Measurements from ENCODE around the gene ZNF208. TPM values are rescaled to one million over a fixed set of nuclear protein-coding genes. Genes with fewer than 3 reads are reported as not detected.

The ZNF208 gene
- total RNA-seq, 4 donors from 2014 or later: 0.13 to 3.4 (median 1.6) TPM

DNA sequence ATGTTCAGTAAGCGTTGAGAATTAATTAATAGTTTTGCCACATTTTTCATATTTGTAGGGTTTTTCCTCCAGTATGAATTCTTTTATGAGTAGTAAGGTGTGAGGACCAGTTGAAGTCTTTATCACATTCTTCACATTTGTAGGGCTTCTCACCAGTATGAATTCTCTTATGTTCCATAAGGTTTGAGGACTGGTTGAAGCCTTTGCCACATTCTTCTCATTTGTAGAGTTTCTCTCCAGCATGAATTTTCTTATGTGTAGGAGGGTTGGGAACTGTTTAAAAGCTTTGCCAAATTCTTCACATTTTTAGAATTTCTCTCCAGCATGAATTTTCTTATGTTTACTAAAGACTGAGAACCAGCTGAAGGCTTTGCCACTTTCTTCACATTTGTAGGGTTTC lies 40.3 kb downstream of the ZNF208 start:
- peaks cover 0 to 94% (median 93%) of the 10 kb centered on the region in 3 donors for H3K9me3 ChIP-seq
- no peak overlapping the region for H3K27ac ChIP-seq
- TF ChIP-seq POLR2A (IDR thresholded peaks at IDR 0.05): no peak
- TF ChIP-seq, protein P1, sequence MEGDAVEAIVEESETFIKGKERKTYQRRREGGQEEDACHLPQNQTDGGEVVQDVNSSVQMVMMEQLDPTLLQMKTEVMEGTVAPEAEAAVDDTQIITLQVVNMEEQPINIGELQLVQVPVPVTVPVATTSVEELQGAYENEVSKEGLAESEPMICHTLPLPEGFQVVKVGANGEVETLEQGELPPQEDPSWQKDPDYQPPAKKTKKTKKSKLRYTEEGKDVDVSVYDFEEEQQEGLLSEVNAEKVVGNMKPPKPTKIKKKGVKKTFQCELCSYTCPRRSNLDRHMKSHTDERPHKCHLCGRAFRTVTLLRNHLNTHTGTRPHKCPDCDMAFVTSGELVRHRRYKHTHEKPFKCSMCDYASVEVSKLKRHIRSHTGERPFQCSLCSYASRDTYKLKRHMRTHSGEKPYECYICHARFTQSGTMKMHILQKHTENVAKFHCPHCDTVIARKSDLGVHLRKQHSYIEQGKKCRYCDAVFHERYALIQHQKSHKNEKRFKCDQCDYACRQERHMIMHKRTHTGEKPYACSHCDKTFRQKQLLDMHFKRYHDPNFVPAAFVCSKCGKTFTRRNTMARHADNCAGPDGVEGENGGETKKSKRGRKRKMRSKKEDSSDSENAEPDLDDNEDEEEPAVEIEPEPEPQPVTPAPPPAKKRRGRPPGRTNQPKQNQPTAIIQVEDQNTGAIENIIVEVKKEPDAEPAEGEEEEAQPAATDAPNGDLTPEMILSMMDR (IDR thresholded peaks at IDR 0.05): no peak
- H3K27me3 ChIP-seq: no peaks in the 10 kb centered on the region
- no peak overlapping the region for H3K4me3 ChIP-seq
- no peaks in the 10 kb centered on the region for H3K4me1 ChIP-seq
- WGBS, 2 donors: 75 to 96% methylated on average over 1 of the region's 1 CpG
- intact Hi-C loops (cut with DNase I): no loop called here
- no peak for DNase-seq
- peaks cover 0 to 4% (median 0%) of the 10 kb centered on the region in 3 donors for H3K36me3 ChIP-seq

DNA sequence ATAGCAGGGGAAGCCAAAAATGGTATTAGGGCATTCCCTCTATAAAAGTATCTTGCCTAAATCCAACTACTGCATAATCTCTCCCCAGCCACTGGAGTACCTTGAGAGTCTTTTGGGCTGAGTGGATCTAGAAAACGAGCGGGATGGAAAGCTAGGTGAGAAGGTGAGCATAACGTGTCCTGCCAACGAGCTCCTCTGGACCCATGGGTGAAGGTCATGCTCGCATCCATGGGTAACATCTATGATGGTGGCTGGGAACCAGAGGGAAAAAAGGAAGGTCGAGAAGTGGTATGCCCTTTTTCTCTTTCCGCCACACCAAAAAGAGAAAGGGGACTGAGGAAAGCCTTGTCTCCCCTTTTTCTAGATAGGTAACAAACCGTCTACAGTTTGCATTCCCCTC lies 63.0 kb downstream of the ZNF208 start:
- H3K9me3 ChIP-seq: peaks cover 0 to 70% (median 57%) of the 10 kb centered on the region in 3 donors
- no peak overlapping the region for H3K27ac ChIP-seq
- intact Hi-C loops (cut with DNase I): no loop called here
- H3K27me3 ChIP-seq: no peaks in the 10 kb centered on the region
- H3K36me3 ChIP-seq: no peaks in the 10 kb centered on the region
- WGBS, 2 donors: 61 to 73% methylated on average over 8 of the region's 8 CpGs
- H3K4me3 ChIP-seq: no peak overlapping the region
- DNase-seq: no peak
- TF ChIP-seq, protein P1 (IDR thresholded peaks at IDR 0.05): no peak
- TF ChIP-seq POLR2A (IDR thresholded peaks at IDR 0.05): no peak
- H3K4me1 ChIP-seq: no peaks in the 10 kb centered on the region

DNA sequence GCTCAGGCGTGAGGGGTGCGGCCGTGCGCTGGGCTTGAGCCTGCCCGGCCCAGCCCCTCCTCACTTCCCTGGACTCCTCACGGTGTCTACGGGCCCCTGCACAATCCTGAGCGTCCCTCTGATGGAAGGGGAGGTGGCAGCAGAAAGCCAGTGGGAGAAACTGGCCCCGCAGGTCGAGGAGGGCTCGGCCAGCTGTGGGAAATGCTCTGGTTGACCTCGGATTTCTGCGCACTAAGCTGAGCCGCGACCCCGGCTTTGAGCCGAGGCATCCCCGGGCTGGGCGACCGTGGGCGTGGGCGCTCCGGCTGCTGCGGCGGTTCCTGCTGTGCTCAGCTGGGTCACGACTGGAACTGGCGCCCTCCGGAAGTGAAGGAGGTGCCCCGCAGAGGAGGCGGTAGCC lies 70.1 kb downstream of the ZNF208 start:
- Histone ChIP-seq H3K9me3 (peaks cover 0 to 23% (median 5%) of the 10 kb centered on the region in 3 donors), H3K27ac (no peak overlapping the region), H3K4me1 (no peaks in the 10 kb centered on the region), H3K27me3 (no peaks in the 10 kb centered on the region), H3K4me3 (no peak overlapping the region), H3K36me3 (no peaks in the 10 kb centered on the region)
- DNase-seq: no peak
- no peak for TF ChIP-seq POLR2A (IDR thresholded peaks at IDR 0.05)
- TF ChIP-seq, protein P1 (IDR thresholded peaks at IDR 0.05): no peak
- intact Hi-C loops (cut with DNase I): no loop called here
- WGBS, 2 donors: 84 to 94% methylated on average over 6 to 19 of the region's 30 CpGs

DNA sequence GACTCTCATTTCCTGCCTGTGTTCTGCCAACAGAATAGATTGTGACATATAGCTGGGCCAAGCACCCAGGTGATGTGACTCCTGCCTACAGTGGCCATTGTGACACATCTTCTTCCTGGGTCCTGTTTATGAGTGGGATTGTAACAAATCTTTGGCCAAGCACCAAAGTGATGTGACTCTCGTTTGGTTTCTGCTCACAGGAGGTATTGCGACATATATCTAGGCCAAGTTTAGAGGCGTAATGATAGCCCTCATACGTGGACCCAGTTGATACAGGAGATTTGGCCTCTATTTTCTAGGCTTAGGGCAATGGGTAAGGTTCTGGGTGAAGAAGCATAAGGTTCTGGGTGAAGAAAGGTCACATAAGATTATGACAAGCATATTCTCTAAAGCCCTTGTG lies 76.2 kb downstream of the ZNF208 start:
- Histone ChIP-seq H3K4me1 (no peaks in the 10 kb centered on the region), H3K4me3 (no peak overlapping the region), H3K9me3 (peaks cover 0 to 32% (median 6%) of the 10 kb centered on the region in 3 donors), H3K27me3 (no peaks in the 10 kb centered on the region), H3K36me3 (no peaks in the 10 kb centered on the region), H3K27ac (no peak overlapping the region)
- TF ChIP-seq, protein P1 (IDR thresholded peaks at IDR 0.05): no peak
- no peak for TF ChIP-seq POLR2A (IDR thresholded peaks at IDR 0.05)
- intact Hi-C loops (cut with DNase I): no loop called here
- WGBS, 2 donors: 70% methylated on average over 4 of the region's 4 CpGs; no CpG with 5 or more reads in 1 of the 2 donors
- DNase-seq: no peak

- no peak for DNase-seq
- TF ChIP-seq, protein P1 (IDR thresholded peaks at IDR 0.05): no peak
- TF ChIP-seq POLR2A (IDR thresholded peaks at IDR 0.05): no peak
- 82 to 98% methylated on average over 5 of the region's 5 CpGs for WGBS, 2 donors
- no peak overlapping the region for H3K4me3 ChIP-seq
- no peaks in the 10 kb centered on the region for H3K4me1 ChIP-seq
- H3K36me3 ChIP-seq: no peaks in the 10 kb centered on the region
- peaks cover 0 to 30% (median 6%) of the 10 kb centered on the region in 3 donors for H3K9me3 ChIP-seq
- intact Hi-C loops (cut with DNase I): no loop called here
- H3K27me3 ChIP-seq: no peaks in the 10 kb centered on the region
- H3K27ac ChIP-seq: no peak overlapping the region
Measured at GRCh38 chr19:21934131-21934530, 76.6 kb downstream of the ZNF208 start.
